Astrocyte (in vitro differentiated cells and primary cell): Measurements from ENCODE around the gene ASB1. TPM values are rescaled to one million over a fixed set of nuclear protein-coding genes. Genes with fewer than 3 reads are reported as not detected.

Experiments
- DNase-seq: peaks from one replicate; pipeline ENCODE4 v3.0.0-alpha.2; 2010; ENCODE audit warnings: low read depth
- FAIRE-seq: peaks from 2 replicates; lab custom pipeline; 2011; peaks lifted over from hg19 to GRCh38; lab: Jason Lieb, UNC
- H2AFZ ChIP-seq: 2 replicates; pipeline ENCODE4 v1.6.0; 2012; ENCODE audit warnings: low read depth, low read length, inconsistent platforms
- H3K27ac ChIP-seq: 2 replicates; pipeline ENCODE4 v1.5.1; 2011; ENCODE audit warnings: low read depth, low read length, inconsistent platforms
- H3K27me3 ChIP-seq: 2 replicates; pipeline ENCODE4 v1.6.0; 2011; ENCODE audit warnings: low read length, inconsistent platforms; ENCODE audit not compliant: insufficient read depth
- H3K36me3 ChIP-seq: 2 replicates; pipeline ENCODE4 v1.5.1; 2011; ENCODE audit warnings: low read length, inconsistent platforms; ENCODE audit not compliant: insufficient read depth
- H3K4me1 ChIP-seq: 2 replicates; pipeline ENCODE4 v1.5.1; 2011; ENCODE audit warnings: low read length, inconsistent platforms; ENCODE audit not compliant: insufficient read depth
- H3K4me2 ChIP-seq: 2 replicates; pipeline ENCODE4 v1.6.0; 2012; ENCODE audit warnings: low read length, inconsistent platforms
- H3K4me3 ChIP-seq: 2 replicates; pipeline ENCODE4 v1.5.1; 2011; ENCODE audit warnings: low read depth, mild to moderate bottlenecking, low read length, inconsistent platforms; ENCODE audit not compliant: insufficient read depth
- H3K79me2 ChIP-seq: 2 replicates; pipeline ENCODE4 v1.6.0; 2012; ENCODE audit warnings: mild to moderate bottlenecking, low read length, inconsistent platforms; ENCODE audit not compliant: insufficient read depth
- H3K9ac ChIP-seq: 2 replicates; pipeline ENCODE4 v1.6.0; 2012; ENCODE audit warnings: mild to moderate bottlenecking, low read length, inconsistent platforms
- H3K9me3 ChIP-seq: 2 replicates; pipeline ENCODE4 v1.5.1; 2012; ENCODE audit warnings: low read depth, mild to moderate bottlenecking, low read length, inconsistent platforms; ENCODE audit not compliant: insufficient read depth
- H4K20me1 ChIP-seq: 2 replicates; pipeline ENCODE4 v1.6.0; 2012; ENCODE audit warnings: low read length, inconsistent platforms; ENCODE audit not compliant: insufficient read depth
- H3K27ac Mint-ChIP-seq: one replicate; pipeline ENCODE4 v1.8.0; 2021; ENCODE audit warnings: mild to moderate bottlenecking, mixed read lengths; ENCODE audit not compliant: unreplicated experiment
- H3K27me3 Mint-ChIP-seq: one replicate; pipeline ENCODE4 v1.8.0; 2021; ENCODE audit warnings: low read depth, mixed read lengths; ENCODE audit not compliant: unreplicated experiment
- H3K36me3 Mint-ChIP-seq: one replicate; pipeline ENCODE4 v1.8.0; 2021; ENCODE audit warnings: low read depth, mixed read lengths; ENCODE audit not compliant: unreplicated experiment
- H3K4me1 Mint-ChIP-seq: one replicate; pipeline ENCODE4 v1.8.0; 2021; ENCODE audit warnings: low read depth, mixed read lengths; ENCODE audit not compliant: unreplicated experiment
- H3K4me3 Mint-ChIP-seq: one replicate; pipeline ENCODE4 v1.8.0; 2021; ENCODE audit warnings: mild to moderate bottlenecking, moderate library complexity, mixed read lengths; ENCODE audit not compliant: unreplicated experiment
- H3K9me3 Mint-ChIP-seq: one replicate; pipeline ENCODE4 v1.8.0; 2021; ENCODE audit warnings: mild to moderate bottlenecking, mixed read lengths; ENCODE audit not compliant: unreplicated experiment
- CTCF ChIP-seq: IDR thresholded peaks from 2 replicates; pipeline ENCODE4 v1.5.1; 2011; ENCODE audit warnings: low read depth, mild to moderate bottlenecking, inconsistent platforms, low read length, moderate library complexity; ENCODE audit not compliant: insufficient read depth
- EZH2 ChIP-seq: IDR thresholded peaks from 2 replicates; pipeline ENCODE4 v1.6.1; 2012; ENCODE audit warnings: mild to moderate bottlenecking, low read length, inconsistent platforms; ENCODE audit not compliant: insufficient read depth
- total RNA-seq: library from RNA; stranded (reverse); gene quantifications from 2 replicates; pipeline ENCODE4 v1.2.1, GENCODE V29; 2021

The ASB1 gene
- total RNA-seq, 1 donor from 2014 or later: 30.6 TPM

- H3K27ac Mint-ChIP-seq: no peak overlapping the region
- H3K4me1 Mint-ChIP-seq: peaks cover 26% of the 10 kb centered on the region
- no peaks in the 10 kb centered on the region for H3K27me3 Mint-ChIP-seq
- no peaks in the 10 kb centered on the region for H3K27me3 ChIP-seq
- no peaks in the 10 kb centered on the region for H3K36me3 ChIP-seq
- no peaks in the 10 kb centered on the region for H4K20me1 ChIP-seq
- H3K36me3 Mint-ChIP-seq: peaks cover 4% of the 10 kb centered on the region
- no peak for FAIRE-seq
- H3K79me2 ChIP-seq: peaks cover 10% of the 10 kb centered on the region
- TF ChIP-seq EZH2 (no peak), CTCF (no peak)
- no peak for DNase-seq
- peak overlapping the region; percentile 0 for H3K9ac ChIP-seq
- H3K27ac ChIP-seq: peak overlapping the region; percentile 96
- no peaks in the 10 kb centered on the region for H3K9me3 ChIP-seq
- no peak overlapping the region for H2AFZ ChIP-seq
- peaks cover 46% of the 10 kb centered on the region for H3K4me1 ChIP-seq
- no peaks in the 10 kb centered on the region for H3K9me3 Mint-ChIP-seq
- H3K4me3 Mint-ChIP-seq: no peak overlapping the region
- H3K4me3 ChIP-seq: no peak overlapping the region
- no peak overlapping the region for H3K4me2 ChIP-seq
Observed at GRCh38 chr2:238422940-238423339, 3.8 kb upstream of the ASB1 start.

- H3K27me3 ChIP-seq: no peaks in the 10 kb centered on the region
- no peak for TF ChIP-seq EZH2
- Mint-ChIP-seq H3K27me3 (no peaks in the 10 kb centered on the region), H3K36me3 (peaks cover 4% of the 10 kb centered on the region), H3K4me3 (no peak overlapping the region), H3K27ac (no peak overlapping the region), H3K9me3 (no peaks in the 10 kb centered on the region), H3K4me1 (peaks cover 28% of the 10 kb centered on the region)
- H3K4me2 ChIP-seq: peak overlapping the region; percentile 45
- H3K9me3 ChIP-seq: no peaks in the 10 kb centered on the region
- peaks cover 18% of the 10 kb centered on the region for H3K79me2 ChIP-seq
- H3K36me3 ChIP-seq: no peaks in the 10 kb centered on the region
- peak overlapping the region; percentile 96 for H3K27ac ChIP-seq
- FAIRE-seq (no peak), DNase-seq (peak; percentile 59)
- no peak overlapping the region for H2AFZ ChIP-seq
- peaks cover 48% of the 10 kb centered on the region for H3K4me1 ChIP-seq
- peak overlapping the region; percentile 59 for H3K9ac ChIP-seq
- H4K20me1 ChIP-seq: no peaks in the 10 kb centered on the region
- H3K4me3 ChIP-seq: no peak overlapping the region
Observed at GRCh38 chr2:238423561-238424312, 3.0 kb upstream of the ASB1 start.

DNA sequence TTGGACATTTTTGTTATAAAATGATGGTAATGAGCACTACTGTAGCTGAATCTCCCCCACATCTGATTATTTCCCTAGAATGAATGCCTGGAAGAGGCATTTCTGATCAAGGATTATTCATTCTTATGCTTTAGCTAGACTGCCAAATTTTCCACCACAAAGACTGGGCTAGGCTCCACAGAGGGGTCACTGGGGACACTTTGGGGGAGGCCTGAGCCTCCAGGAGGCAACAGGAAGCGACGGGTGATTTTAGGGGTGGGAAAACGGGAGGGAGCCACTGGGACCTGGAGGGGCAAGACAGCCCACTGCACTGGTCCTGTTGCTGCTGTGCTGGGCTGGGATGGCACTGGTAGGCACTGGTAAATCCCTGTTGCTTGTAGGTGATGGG lies 2.4 kb upstream of the ASB1 start:
- H3K9ac ChIP-seq: peak overlapping the region; percentile 59
- FAIRE-seq: no peak
- Mint-ChIP-seq H3K27me3 (no peaks in the 10 kb centered on the region), H3K4me3 (no peak overlapping the region), H3K36me3 (peaks cover 4% of the 10 kb centered on the region), H3K9me3 (no peaks in the 10 kb centered on the region), H3K4me1 (peaks cover 28% of the 10 kb centered on the region), H3K27ac (no peak overlapping the region)
- peak overlapping the region; percentile 96 for H3K27ac ChIP-seq
- peaks cover 49% of the 10 kb centered on the region for H3K4me1 ChIP-seq
- no peaks in the 10 kb centered on the region for H3K9me3 ChIP-seq
- H4K20me1 ChIP-seq: no peaks in the 10 kb centered on the region
- H3K79me2 ChIP-seq: peaks cover 24% of the 10 kb centered on the region
- peak overlapping the region; percentile 45 for H3K4me2 ChIP-seq
- no peaks in the 10 kb centered on the region for H3K27me3 ChIP-seq
- no peak overlapping the region for H2AFZ ChIP-seq
- H3K36me3 ChIP-seq: no peaks in the 10 kb centered on the region
- peak; percentile 78 for DNase-seq
- no peak overlapping the region for H3K4me3 ChIP-seq
- TF ChIP-seq CTCF (no peak), EZH2 (no peak)
